GM21447 (cell line): ENCODE results near the gene SLFN5.
"Not testable (repeated sequence)": the region's sequence is repeated elsewhere in the genome, so short reads cannot be mapped to it uniquely, and the experiment has no call there.

Experiments
- ATAC-seq: cut with Tn5 transposase; IDR thresholded peaks from one replicate; pipeline ENCODE4 v1.9.1; 2021; ENCODE audit not compliant: unreplicated experiment

The SLFN5 gene

GRCh38 chr17:35287286-35287811, 44.5 kb downstream of the SLFN5 start:
- ATAC-seq = no peak

GRCh38 chr17:35289222-35289621, 46.4 kb downstream of the SLFN5 start:
- no peak for ATAC-seq

- ATAC-seq = no peak
Observed at GRCh38 chr17:35291802-35292201, 48.9 kb downstream of the SLFN5 start.

- ATAC-seq = no peak
Observed at GRCh38 chr17:35293151-35293847, 50.4 kb downstream of the SLFN5 start.

- no peak for ATAC-seq
Observed at GRCh38 chr17:35294756-35295155, 51.9 kb downstream of the SLFN5 start.

GRCh38 chr17:35295686-35296085, 52.8 kb downstream of the SLFN5 start:
- no peak for ATAC-seq

- ATAC-seq = no peak
Observed at GRCh38 chr17:35297666-35298065, 54.8 kb downstream of the SLFN5 start.

GRCh38 chr17:35298639-35299038, 55.8 kb downstream of the SLFN5 start:
- no peak for ATAC-seq

- no peak for ATAC-seq
Observed at GRCh38 chr17:35299135-35299534, 56.3 kb downstream of the SLFN5 start.

- not testable (repeated sequence) for ATAC-seq
Observed at GRCh38 chr17:35309345-35309744, 66.5 kb downstream of the SLFN5 start.

- no peak for ATAC-seq
Observed at GRCh38 chr17:35312346-35312745, 69.5 kb downstream of the SLFN5 start.

GRCh38 chr17:35312790-35313711, 70.2 kb downstream of the SLFN5 start:
- peak; percentile 80 for ATAC-seq

GRCh38 chr17:35313875-35314409, 71.1 kb downstream of the SLFN5 start:
- no peak for ATAC-seq

GRCh38 chr17:35314415-35315216, 71.7 kb downstream of the SLFN5 start:
- ATAC-seq = no peak

- ATAC-seq = no peak
Observed at GRCh38 chr17:35315283-35315682, 72.4 kb downstream of the SLFN5 start.

GRCh38 chr17:35315971-35316370, 73.1 kb downstream of the SLFN5 start:
- no peak for ATAC-seq

GRCh38 chr17:35322749-35323148, 79.9 kb downstream of the SLFN5 start:
- no peak for ATAC-seq
